Measurements from ENCODE around the gene ACP7. TPM values are rescaled to one million over a fixed set of nuclear protein-coding genes. Genes with fewer than 3 reads are reported as not detected.
A peak's percentile ranks its signal among the peaks of the same experiment; 100 is the strongest.

ACP7 gene
- total RNA-seq, 1 experiment from 2014 or later = 0.15 TPM

DNA sequence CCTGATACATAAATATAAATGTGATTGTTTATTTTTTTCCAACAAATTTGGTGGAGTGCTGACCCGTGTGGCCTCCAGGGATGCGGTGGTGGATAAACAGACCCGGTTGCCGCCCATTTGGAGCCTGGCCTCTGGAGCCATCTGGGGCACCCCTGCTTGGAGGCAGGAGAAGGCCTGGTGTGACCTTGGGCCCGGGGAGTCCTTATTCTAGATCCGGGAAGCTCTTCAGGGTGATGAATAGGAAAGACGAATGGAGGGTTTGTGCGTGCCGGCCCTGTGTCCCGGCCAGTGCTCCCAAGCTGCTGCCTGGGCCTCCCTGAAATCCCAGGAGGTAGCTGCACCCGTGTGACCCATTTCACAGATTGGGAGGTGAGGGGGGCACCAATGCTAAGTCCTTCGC is 53.0 kb downstream of the ACP7 start:
- no peak for DNase-seq
- Histone ChIP-seq H3K4ac (ENCODE audit: low read depth, low read length) (no peak overlapping the region), H2BK5ac (ENCODE audit: insufficient read length, low read length) (no peak overlapping the region), H2AK5ac (ENCODE audit: insufficient read length, low read length) (no peak overlapping the region), H2BK20ac (ENCODE audit: low read depth, low read length, poor library complexity, severe bottlenecking) (no peak overlapping the region), H3K23me2 (ENCODE audit: insufficient read length, low read depth, low read length, poor library complexity, severe bottlenecking) (no peaks in the 10 kb centered on the region), H2BK15ac (ENCODE audit: low read depth, low read length) (no peak overlapping the region), H3K27me3 (ENCODE audit: insufficient read depth, low read length) (no peaks in the 10 kb centered on the region), H3K9me3 (ENCODE audit: control insufficient read depth, low read depth, low read length) (no peaks in the 10 kb centered on the region), H3K4me1 (ENCODE audit: insufficient read depth, low read length) (peaks cover 24% of the 10 kb centered on the region; the same call in 1 of the 2 replicates), H3K9ac (ENCODE audit: extremely low read depth, insufficient read length, low read length) (no peak overlapping the region), H2BK12ac (ENCODE audit: insufficient read length, low read depth, low read length) (no peak overlapping the region), H3K56ac (ENCODE audit: insufficient read length, low read depth, low read length) (no peak overlapping the region), H3K23ac (ENCODE audit: insufficient read length, low read depth, low read length) (no peak overlapping the region), H3K79me1 (ENCODE audit: insufficient read depth, low read depth, low read length, poor library complexity, severe bottlenecking) (no peaks in the 10 kb centered on the region), H3K4me2 (ENCODE audit: insufficient read depth, insufficient read length, low read length) (no peak overlapping the region), H3K14ac (ENCODE audit: insufficient read depth, low read length) (no peak overlapping the region), H2BK120ac (ENCODE audit: low read depth, low read length, poor library complexity, severe bottlenecking) (no peak overlapping the region), H3K27ac (ENCODE audit: insufficient read length, low read depth, low read length) (no peak overlapping the region), H3K79me2 (ENCODE audit: insufficient read depth, low read length) (peaks cover 19% of the 10 kb centered on the region; the same call in 1 of the 2 replicates), H4K91ac (ENCODE audit: insufficient read length, low read depth, low read length) (no peak overlapping the region), H4K5ac (ENCODE audit: insufficient read length, low read depth, low read length) (no peak overlapping the region), H3K18ac (ENCODE audit: insufficient read length, low read depth, low read length) (no peak overlapping the region), H4K8ac (replicated peaks; ENCODE audit: insufficient read length, low read depth, low read length) (no peak overlapping the region), H4K20me1 (ENCODE audit: control insufficient read depth, insufficient read depth, insufficient read length) (peaks cover 3% of the 10 kb centered on the region), H2AFZ (ENCODE audit: low read length) (no peak overlapping the region), H3T11ph (ENCODE audit: low read length) (no peak overlapping the region)
- H3K27me3 Mint-ChIP-seq (ENCODE audit: low read depth) = no peaks in the 10 kb centered on the region
- TF ChIP-seq, protein P1, sequence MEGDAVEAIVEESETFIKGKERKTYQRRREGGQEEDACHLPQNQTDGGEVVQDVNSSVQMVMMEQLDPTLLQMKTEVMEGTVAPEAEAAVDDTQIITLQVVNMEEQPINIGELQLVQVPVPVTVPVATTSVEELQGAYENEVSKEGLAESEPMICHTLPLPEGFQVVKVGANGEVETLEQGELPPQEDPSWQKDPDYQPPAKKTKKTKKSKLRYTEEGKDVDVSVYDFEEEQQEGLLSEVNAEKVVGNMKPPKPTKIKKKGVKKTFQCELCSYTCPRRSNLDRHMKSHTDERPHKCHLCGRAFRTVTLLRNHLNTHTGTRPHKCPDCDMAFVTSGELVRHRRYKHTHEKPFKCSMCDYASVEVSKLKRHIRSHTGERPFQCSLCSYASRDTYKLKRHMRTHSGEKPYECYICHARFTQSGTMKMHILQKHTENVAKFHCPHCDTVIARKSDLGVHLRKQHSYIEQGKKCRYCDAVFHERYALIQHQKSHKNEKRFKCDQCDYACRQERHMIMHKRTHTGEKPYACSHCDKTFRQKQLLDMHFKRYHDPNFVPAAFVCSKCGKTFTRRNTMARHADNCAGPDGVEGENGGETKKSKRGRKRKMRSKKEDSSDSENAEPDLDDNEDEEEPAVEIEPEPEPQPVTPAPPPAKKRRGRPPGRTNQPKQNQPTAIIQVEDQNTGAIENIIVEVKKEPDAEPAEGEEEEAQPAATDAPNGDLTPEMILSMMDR (conservative IDR thresholded peaks at IDR 0.05) = no peak
- H3K27ac Mint-ChIP-seq = peak overlapping the region; percentile 6 to 68 (median 58); a peak in 3 of 7 replicates
- H3K9me3 Mint-ChIP-seq = no peaks in the 10 kb centered on the region
- H3K36me3 Mint-ChIP-seq (ENCODE audit: insufficient read depth in 1 of 3, low read depth in 3 of 3) = no peaks in the 10 kb centered on the region
- peaks cover 85 to 96% of the 10 kb centered on the region in 2 experiments for H3K4me1 Mint-ChIP-seq
- no CpG with 5 or more reads among the region's 12 CpGs for whole genome bisulfite sequencing (ENCODE audit: extremely low coverage, insufficient read length, low lambda C conversion rate)
- no peak overlapping the region for H3K4me3 Mint-ChIP-seq

All from H9 (cell line).